CD8-positive, alpha-beta memory T cell (primary cell): ENCODE data around the gene C7orf33. TPM values are rescaled to one million over a fixed set of nuclear protein-coding genes. Genes with fewer than 3 reads are reported as not detected.
"Not testable (repeated sequence)": the region's sequence is repeated elsewhere in the genome, so short reads cannot be mapped to it uniquely, and the experiment has no call there.

Experiments used
- CTCF ChIA-PET: fragments of 350-600 bp; sonication (Branson Sonifier 250); formaldehyde crosslinking; loops from one replicate; lab custom pipeline; 2021; ENCODE audit warnings: antibody characterized with exemption; lab: Charles Lee
- POLR2A ChIA-PET: fragments of 350-600 bp; sonication (Branson Sonifier 250); formaldehyde crosslinking; loops from one replicate; lab custom pipeline; 2021; ENCODE audit warnings: antibody characterized with exemption; lab: Charles Lee
- DNase-seq, 5 donors: peaks; one replicate each; pipeline versions ENCODE4 v3.0.0 to v3.0.0-alpha.2; 2020 to 2022; ENCODE audit warnings: mixed read lengths in 1 of 5
- H3K27ac ChIP-seq: one replicate; pipeline ENCODE4 v1.7.0; 2013; ENCODE audit warnings: low read depth, mild to moderate bottlenecking, low read length, moderate library complexity
- H3K27me3 ChIP-seq: 2 replicates; pipeline ENCODE4 v1.7.0; 2013; ENCODE audit warnings: low read length, mild to moderate bottlenecking; ENCODE audit not compliant: insufficient read depth, poor library complexity, severe bottlenecking
- H3K36me3 ChIP-seq: 2 replicates; pipeline ENCODE4 v1.7.0; 2013; ENCODE audit warnings: mild to moderate bottlenecking, low read length, moderate library complexity; ENCODE audit not compliant: insufficient read depth
- H3K4me1 ChIP-seq: 2 replicates; pipeline ENCODE4 v1.7.0; 2013; ENCODE audit warnings: mild to moderate bottlenecking, low read length, moderate library complexity; ENCODE audit not compliant: insufficient read depth
- H3K4me3 ChIP-seq: 2 replicates; pipeline ENCODE4 v1.7.0; 2013; ENCODE audit warnings: mild to moderate bottlenecking, low read length
- H3K9me3 ChIP-seq: 2 replicates; pipeline ENCODE4 v1.7.0; 2013; ENCODE audit warnings: mild to moderate bottlenecking, low read length
- H3K27ac Mint-ChIP-seq, 8 donors: one replicate each; pipeline ENCODE4 v1.8.0; 2020 to 2021; ENCODE audit warnings: mixed read lengths in 8 of 8, mild to moderate bottlenecking in 6 of 8, inconsistent platforms in 3 of 8, moderate library complexity in 3 of 8
- H3K27me3 Mint-ChIP-seq, 2 donors: one replicate each; pipeline ENCODE4 v1.8.0; 2020 to 2021; ENCODE audit warnings: mixed read lengths in 2 of 2, mild to moderate bottlenecking in 1 of 2, moderate library complexity in 1 of 2
- H3K36me3 Mint-ChIP-seq, 3 donors: one replicate each; pipeline ENCODE4 v1.8.0; 2020 to 2021; ENCODE audit warnings: mixed read lengths in 3 of 3, inconsistent platforms in 1 of 3, mild to moderate bottlenecking in 1 of 3
- H3K4me1 Mint-ChIP-seq, 3 donors: one replicate each; pipeline ENCODE4 v1.8.0; 2020 to 2021; ENCODE audit warnings: mixed read lengths in 3 of 3, inconsistent platforms in 1 of 3, mild to moderate bottlenecking in 1 of 3
- H3K4me3 Mint-ChIP-seq, 7 donors: one replicate each; pipeline ENCODE4 v1.8.0; 2020 to 2021; ENCODE audit warnings: mixed read lengths in 7 of 7, mild to moderate bottlenecking in 6 of 7, moderate library complexity in 4 of 7, inconsistent platforms in 2 of 7
- H3K9me3 Mint-ChIP-seq, 5 donors: one replicate each; pipeline ENCODE4 v1.8.0; 2020 to 2022; ENCODE audit warnings: mixed read lengths in 5 of 5, mild to moderate bottlenecking in 3 of 5, moderate library complexity in 2 of 5, inconsistent platforms in 1 of 5
- polyA plus RNA-seq: library from polyadenylated mRNA; unstranded; fragments of 300-500 nt; fragmentation: Illumina TruSeq; gene quantifications from one replicate; pipeline ENCODE4 v1.2.3, GENCODE V29; 2021
- total RNA-seq, 2 experiments: library from RNA; stranded (reverse); gene quantifications; one replicate each; pipeline ENCODE4 v1.2.3, GENCODE V29; 2021

C7orf33 gene
- total and polyA plus RNA-seq, 3 experiments from 2014 or later = not detected

- no peak for DNase-seq
- Histone ChIP-seq H3K27ac (no peak overlapping the region), H3K4me3 (no peak overlapping the region), H3K36me3 (no peaks in the 10 kb centered on the region), H3K27me3 (no peaks in the 10 kb centered on the region), H3K9me3 (no peaks in the 10 kb centered on the region), H3K4me1 (no peaks in the 10 kb centered on the region)
- peaks cover 0 to 4% of the 10 kb centered on the region in 2 donors for H3K27me3 Mint-ChIP-seq
- no peaks in the 10 kb centered on the region for H3K36me3 Mint-ChIP-seq
- no peak overlapping the region for H3K4me3 Mint-ChIP-seq
- no peaks in the 10 kb centered on the region for H3K9me3 Mint-ChIP-seq
- H3K27ac Mint-ChIP-seq = no peak overlapping the region
- H3K4me1 Mint-ChIP-seq = no peaks in the 10 kb centered on the region
- ChIA-PET POLR2A (no interaction called here), CTCF (interaction anchor here (2.7 kb wide), 1 partner anchor 396 kb away, joined by 7 read pairs; no protein-coding TSS in a partner anchor)
These were observed 20.1 kb upstream of the C7orf33 start for GRCh38 chr7:148570510-148570909.

GRCh38 chr7:148570973-148571372 is 19.6 kb upstream of the C7orf33 start:
- H3K4me1 ChIP-seq, H3K27me3 ChIP-seq, H3K9me3 Mint-ChIP-seq, H3K4me3 Mint-ChIP-seq, H3K27ac Mint-ChIP-seq, H3K4me3 ChIP-seq, H3K27me3 Mint-ChIP-seq, DNase-seq, H3K4me1 Mint-ChIP-seq, H3K36me3 ChIP-seq, H3K9me3 ChIP-seq, H3K36me3 Mint-ChIP-seq, POLR2A ChIA-PET, H3K27ac ChIP-seq: not testable (repeated sequence)
- CTCF ChIA-PET = interaction anchor here (2.7 kb wide), 1 partner anchor 396 kb away, joined by 7 read pairs; no protein-coding TSS in a partner anchor

- H3K27me3 Mint-ChIP-seq = peaks cover 0 to 4% of the 10 kb centered on the region in 2 donors
- H3K9me3 Mint-ChIP-seq = no peaks in the 10 kb centered on the region
- DNase-seq = no peak
- Histone ChIP-seq H3K27me3 (no peaks in the 10 kb centered on the region), H3K9me3 (no peaks in the 10 kb centered on the region), H3K4me3 (no peak overlapping the region), H3K27ac (no peak overlapping the region), H3K4me1 (peaks cover 5% of the 10 kb centered on the region), H3K36me3 (no peaks in the 10 kb centered on the region)
- ChIA-PET CTCF (interaction anchor here (2.7 kb wide), 1 partner anchor 395 kb away, joined by 7 read pairs; no protein-coding TSS in a partner anchor), POLR2A (interaction anchor here (0.6 kb wide), 1 partner anchor 10 kb away, joined by 3 read pairs; no protein-coding TSS in a partner anchor)
- peaks cover 0 to 3% (median 0%) of the 10 kb centered on the region in 3 donors for H3K4me1 Mint-ChIP-seq
- H3K27ac Mint-ChIP-seq = no peak overlapping the region
- H3K36me3 Mint-ChIP-seq = no peaks in the 10 kb centered on the region
- H3K4me3 Mint-ChIP-seq = no peak overlapping the region
These were observed 19.2 kb upstream of the C7orf33 start for GRCh38 chr7:148571381-148571780.

- Histone ChIP-seq H3K27me3 (no peaks in the 10 kb centered on the region), H3K9me3 (no peaks in the 10 kb centered on the region), H3K4me3 (no peak overlapping the region), H3K27ac (no peak overlapping the region), H3K36me3 (no peaks in the 10 kb centered on the region), H3K4me1 (peaks cover 5% of the 10 kb centered on the region)
- no peak for DNase-seq
- CTCF ChIA-PET = interaction anchor here (2.7 kb wide), 1 partner anchor 395 kb away, joined by 7 read pairs; no protein-coding TSS in a partner anchor
- POLR2A ChIA-PET = interaction anchor here (0.6 kb wide), 1 partner anchor 11 kb away, joined by 3 read pairs; no protein-coding TSS in a partner anchor
- peaks cover 0 to 3% (median 0%) of the 10 kb centered on the region in 3 donors for H3K4me1 Mint-ChIP-seq
- H3K36me3 Mint-ChIP-seq = no peaks in the 10 kb centered on the region
- peaks cover 0 to 4% of the 10 kb centered on the region in 2 donors for H3K27me3 Mint-ChIP-seq
- no peak overlapping the region for H3K27ac Mint-ChIP-seq
- no peak overlapping the region for H3K4me3 Mint-ChIP-seq
- no peaks in the 10 kb centered on the region for H3K9me3 Mint-ChIP-seq
These were observed 18.5 kb upstream of the C7orf33 start for GRCh38 chr7:148572067-148572522.

GRCh38 chr7:148573581-148573980 is 17.0 kb upstream of the C7orf33 start:
- DNase-seq, H3K4me1 ChIP-seq, H3K4me1 Mint-ChIP-seq, H3K36me3 Mint-ChIP-seq, H3K4me3 Mint-ChIP-seq, H3K9me3 ChIP-seq, H3K27me3 Mint-ChIP-seq, H3K27me3 ChIP-seq, H3K4me3 ChIP-seq, POLR2A ChIA-PET, H3K27ac Mint-ChIP-seq, H3K9me3 Mint-ChIP-seq, H3K36me3 ChIP-seq, H3K27ac ChIP-seq: not testable (repeated sequence)
- CTCF ChIA-PET = interaction anchor here (1.4 to 7.4 kb wide), 4 partner anchors 13 to 396 kb away, joined by 3 to 93 read pairs (median 6); no protein-coding TSS in a partner anchor

GRCh38 chr7:148575640-148576411 is 14.7 kb upstream of the C7orf33 start:
- ChIA-PET CTCF (interaction anchor here (0.7 to 7.4 kb wide), 20 partner anchors 9 to 407 kb away, joined by 3 to 93 read pairs (median 4); no protein-coding TSS in a partner anchor), POLR2A (no interaction called here)
- peaks cover 5% of the 10 kb centered on the region for H3K4me1 ChIP-seq
- H3K4me3 Mint-ChIP-seq = no peak overlapping the region
- no peaks in the 10 kb centered on the region for H3K27me3 ChIP-seq
- no peak overlapping the region for H3K27ac ChIP-seq
- no peaks in the 10 kb centered on the region for H3K36me3 ChIP-seq
- peaks cover 0 to 4% of the 10 kb centered on the region in 2 donors for H3K27me3 Mint-ChIP-seq
- DNase-seq = peak; percentile 48 to 80 (median 55)
- no peak overlapping the region for H3K4me3 ChIP-seq
- H3K9me3 Mint-ChIP-seq = no peaks in the 10 kb centered on the region
- H3K27ac Mint-ChIP-seq = no peak overlapping the region
- H3K9me3 ChIP-seq = no peaks in the 10 kb centered on the region
- peaks cover 0 to 3% (median 0%) of the 10 kb centered on the region in 3 donors for H3K4me1 Mint-ChIP-seq
- H3K36me3 Mint-ChIP-seq = no peaks in the 10 kb centered on the region

GRCh38 chr7:148579366-148579765 is 11.2 kb upstream of the C7orf33 start:
- Mint-ChIP-seq H3K4me3 (no peak overlapping the region), H3K4me1 (peaks cover 1 to 5% (median 3%) of the 10 kb centered on the region in 3 donors), H3K27me3 (peaks cover 0 to 2% of the 10 kb centered on the region in 2 donors), H3K9me3 (no peaks in the 10 kb centered on the region), H3K36me3 (no peaks in the 10 kb centered on the region), H3K27ac (no peak overlapping the region)
- Histone ChIP-seq H3K4me3 (no peak overlapping the region), H3K9me3 (no peaks in the 10 kb centered on the region), H3K36me3 (no peaks in the 10 kb centered on the region), H3K27me3 (no peaks in the 10 kb centered on the region), H3K27ac (no peak overlapping the region), H3K4me1 (peaks cover 5% of the 10 kb centered on the region)
- ChIA-PET CTCF (interaction anchor here (7.4 kb wide), 1 partner anchor 386 kb away, joined by 93 read pairs; no protein-coding TSS in a partner anchor), POLR2A (no interaction called here)
- DNase-seq = no peak

GRCh38 chr7:148580446-148580845 is 10.1 kb upstream of the C7orf33 start:
- ChIA-PET POLR2A (no interaction called here), CTCF (no interaction called here)
- Mint-ChIP-seq H3K4me1 (peaks cover 5 to 8% (median 8%) of the 10 kb centered on the region in 3 donors), H3K27me3 (peaks cover 0 to 2% of the 10 kb centered on the region in 2 donors), H3K4me3 (no peak overlapping the region), H3K9me3 (no peaks in the 10 kb centered on the region), H3K27ac (no peak overlapping the region), H3K36me3 (no peaks in the 10 kb centered on the region)
- H3K4me1 ChIP-seq = peaks cover 5% of the 10 kb centered on the region
- H3K27me3 ChIP-seq = no peaks in the 10 kb centered on the region
- H3K36me3 ChIP-seq = no peaks in the 10 kb centered on the region
- H3K27ac ChIP-seq = no peak overlapping the region
- no peaks in the 10 kb centered on the region for H3K9me3 ChIP-seq
- no peak overlapping the region for H3K4me3 ChIP-seq
- DNase-seq = no peak
